Stimulated activated CD4-positive, alpha-beta T cell treated with anti-CD3 and anti-CD28 coated beads, Interleukin-1b, Interleukin-23, amount 100 ng/mL, for 4 hours (primary cell): ENCODE results near the gene KRTAP5-3.
"Not testable (repeated sequence)": the region's sequence is repeated elsewhere in the genome, so short reads cannot be mapped to it uniquely, and the experiment has no call there.

Source experiments
- DNase-seq, 2 donors: peaks; one replicate each; pipeline ENCODE4 v3.0.0-alpha.2; 2020; ENCODE audit warnings: low read depth in 2 of 2

Gene KRTAP5-3

DNA sequence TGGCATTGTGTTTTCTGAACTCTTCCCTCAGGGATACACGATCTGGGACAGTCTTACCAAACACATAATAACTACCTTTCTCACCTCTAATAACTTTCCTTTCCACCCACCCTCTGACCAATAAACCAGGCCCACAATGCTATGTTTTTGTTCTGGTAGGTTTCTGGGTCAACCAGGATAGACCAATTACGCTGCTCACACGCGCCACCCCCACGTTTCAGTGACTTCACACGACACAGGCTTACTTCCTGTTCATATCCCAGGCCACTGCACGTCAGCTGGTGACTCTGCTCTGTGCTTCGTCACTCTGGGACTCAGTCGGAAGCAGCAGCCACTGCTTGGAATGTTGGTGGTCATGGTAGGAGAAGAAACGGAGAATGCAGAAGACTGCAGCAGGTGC lies 11.2 kb upstream of the KRTAP5-3 start:
- no peak for DNase-seq

DNA sequence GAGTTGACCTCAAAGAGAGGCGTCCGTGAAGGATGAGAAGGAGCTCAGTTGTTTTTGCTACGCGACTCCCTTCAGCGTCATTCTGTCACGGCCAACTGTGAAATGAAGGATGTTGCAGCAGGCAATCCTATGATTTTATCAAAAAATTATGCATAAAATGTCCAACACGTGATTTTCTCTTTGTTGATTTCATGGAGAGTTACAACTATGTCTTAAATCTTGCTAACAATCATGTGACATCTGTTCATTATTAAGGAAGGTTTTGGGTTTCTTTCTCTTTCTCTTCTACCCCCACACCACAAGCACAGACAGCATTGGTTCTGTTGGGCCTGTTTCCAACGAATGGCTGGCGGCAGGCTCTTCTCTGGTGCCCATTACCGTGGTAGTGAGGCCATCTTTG lies 10.0 kb upstream of the KRTAP5-3 start:
- no peak for DNase-seq

GRCh38 chr11:1607901-1608300 lies 362 bp downstream of the KRTAP5-3 start:
- DNase-seq: not testable (repeated sequence)

DNA sequence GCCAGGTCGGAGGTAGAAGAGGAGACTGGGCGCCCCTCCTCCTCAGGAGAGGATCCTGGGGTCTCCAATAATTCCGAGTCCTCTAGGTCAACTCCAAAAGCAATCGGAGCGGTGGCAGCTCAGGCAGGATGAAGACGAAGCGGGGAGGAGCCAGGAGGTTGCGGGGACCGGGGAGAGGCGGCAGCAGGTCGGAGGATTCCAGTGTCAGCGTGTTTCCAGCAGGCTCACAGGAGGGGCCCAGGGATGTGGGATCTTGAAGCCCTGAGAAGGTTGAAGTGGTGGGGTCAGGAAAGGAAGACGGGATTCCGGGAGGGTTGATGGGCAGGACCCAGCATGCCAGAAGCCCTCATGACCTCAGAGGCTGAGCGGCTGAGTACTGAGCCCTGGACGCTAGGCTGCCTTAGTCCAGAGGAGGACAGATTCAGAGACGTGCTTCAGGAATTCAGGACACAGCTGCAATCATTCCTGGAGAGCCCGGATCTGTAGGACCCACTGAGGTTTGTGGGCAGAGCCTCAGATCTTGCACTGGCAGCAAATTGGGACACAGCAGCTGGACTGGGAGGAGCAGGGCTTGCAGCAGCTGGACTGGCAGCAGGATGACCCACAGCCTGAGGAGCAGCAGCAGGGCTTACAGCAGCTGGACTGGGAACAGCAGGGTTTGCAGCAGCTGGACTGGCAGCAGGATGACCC lies 962 bp downstream of the KRTAP5-3 start:
- DNase-seq: not testable (repeated sequence)

DNA sequence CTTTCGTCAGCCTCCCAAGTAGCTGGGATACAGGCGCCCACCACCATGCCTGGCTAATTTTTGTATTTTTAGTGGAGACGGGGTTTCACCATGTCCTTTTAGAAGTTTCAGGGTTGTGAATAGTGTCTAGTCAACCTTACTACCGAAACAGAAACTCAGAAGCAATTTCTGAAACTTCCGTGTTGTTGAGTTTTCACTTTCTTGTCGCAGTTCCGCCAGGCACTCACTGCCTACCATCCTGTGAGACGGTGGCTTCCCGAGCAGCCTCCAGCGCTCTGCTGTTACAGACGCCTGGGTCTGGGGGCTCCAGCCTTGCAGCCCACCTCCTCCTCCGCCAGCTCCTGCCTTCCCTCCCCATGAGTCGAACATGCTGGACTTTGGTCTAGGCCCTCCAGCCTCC lies 2.3 kb downstream of the KRTAP5-3 start:
- not testable (repeated sequence) for DNase-seq

- DNase-seq: no peak
Measured at GRCh38 chr11:1604711-1605110, 3.6 kb downstream of the KRTAP5-3 start.

DNA sequence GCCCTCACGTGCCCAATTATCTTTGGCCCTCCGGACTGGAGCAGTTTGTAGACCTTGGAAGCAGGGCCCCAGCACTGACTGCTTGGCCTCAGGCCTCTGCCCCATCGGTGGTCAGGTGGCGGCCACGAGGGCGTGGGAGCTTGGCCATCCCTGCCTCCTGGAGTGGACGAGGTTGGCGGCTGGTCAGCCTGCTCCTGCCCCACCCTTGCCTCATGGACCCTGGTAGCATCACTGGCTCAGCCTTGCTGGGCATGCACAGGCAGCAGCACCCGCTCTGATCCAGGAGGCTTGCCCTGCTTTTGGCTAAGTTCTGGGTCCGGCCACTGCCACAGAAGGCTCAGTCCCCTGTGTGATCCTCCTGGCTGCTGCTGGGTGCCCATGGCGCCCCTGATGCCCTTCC lies 4.1 kb downstream of the KRTAP5-3 start:
- DNase-seq: no peak

GRCh38 chr11:1603629-1604028 lies 4.6 kb downstream of the KRTAP5-3 start:
- DNase-seq: no peak

- DNase-seq: not testable (repeated sequence)
Measured at GRCh38 chr11:1601663-1602062, 6.6 kb downstream of the KRTAP5-3 start.

DNA sequence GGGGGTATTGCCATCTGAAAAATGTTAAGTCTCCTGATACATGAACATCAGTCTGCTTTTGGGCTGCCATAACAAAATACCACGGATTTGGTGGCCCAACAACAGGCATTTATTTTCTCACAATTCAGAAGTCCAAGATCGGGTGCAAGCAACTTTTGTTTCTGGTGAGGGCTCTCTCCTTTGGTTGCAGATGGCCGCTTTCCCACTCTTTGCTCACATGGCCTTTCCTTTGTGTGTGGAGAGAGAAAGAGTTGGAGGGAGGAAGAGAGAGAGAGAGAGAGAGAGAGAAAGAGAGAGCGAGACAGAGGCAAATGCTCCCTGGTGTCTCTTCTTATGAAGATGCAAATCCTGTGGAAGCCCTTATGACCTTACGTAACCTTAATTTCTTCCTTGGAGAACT lies 7.6 kb downstream of the KRTAP5-3 start:
- no peak for DNase-seq

GRCh38 chr11:1598816-1599215 lies 9.4 kb downstream of the KRTAP5-3 start:
- DNase-seq: no peak

DNA sequence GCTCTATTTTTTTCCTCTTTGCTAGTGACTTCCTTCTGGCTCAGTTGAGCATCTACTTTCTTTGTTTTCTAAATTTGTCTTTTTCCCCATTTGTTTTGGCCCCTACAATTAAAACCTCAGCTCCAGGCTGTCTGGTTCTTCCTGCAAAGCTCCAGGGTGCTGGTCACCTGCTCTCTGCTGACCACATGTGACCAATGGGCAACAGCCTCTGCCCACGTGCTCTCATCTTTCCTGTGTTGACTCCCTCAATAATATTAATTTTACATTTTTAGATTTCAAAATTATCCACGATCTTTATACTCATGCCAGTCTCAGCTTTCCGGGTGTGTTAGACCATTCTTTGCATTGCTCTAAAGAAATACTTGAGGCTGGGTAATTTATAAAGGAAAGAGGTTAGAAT lies 9.9 kb downstream of the KRTAP5-3 start:
- DNase-seq: not testable (repeated sequence)

DNA sequence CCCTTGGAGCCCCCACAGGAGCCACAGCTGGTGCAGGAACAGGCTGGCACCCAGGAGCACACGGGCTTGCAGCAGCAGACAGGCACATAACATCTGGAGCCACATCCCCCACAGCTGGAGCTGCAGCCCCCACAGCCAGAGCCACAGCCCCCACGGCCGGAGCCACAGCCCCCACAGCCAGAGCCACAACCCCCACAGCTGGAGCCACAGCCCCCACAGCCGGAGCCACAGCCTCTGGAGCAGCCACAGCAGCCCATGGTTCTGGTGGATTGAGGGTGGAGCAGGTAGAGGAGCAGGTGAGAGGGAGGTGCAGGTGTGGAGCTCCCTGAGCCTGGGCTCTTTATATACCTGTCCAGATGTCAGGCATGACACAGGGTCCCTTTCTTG lies 10.3 kb downstream of the KRTAP5-3 start, which contains the start of gene KRTAP5-2:
KRTAP5-2 (minus strand) TSS at position 301 of the 387 bp plus-strand sequence; CDS start at position 257, 44 bp downstream.
- no peak for DNase-seq

GRCh38 chr11:1597331-1597993 lies 10.8 kb downstream of the KRTAP5-3 start:
- no peak for DNase-seq

- not testable (repeated sequence) for DNase-seq
Measured at GRCh38 chr11:1596576-1597121, 11.6 kb downstream of the KRTAP5-3 start.

DNA sequence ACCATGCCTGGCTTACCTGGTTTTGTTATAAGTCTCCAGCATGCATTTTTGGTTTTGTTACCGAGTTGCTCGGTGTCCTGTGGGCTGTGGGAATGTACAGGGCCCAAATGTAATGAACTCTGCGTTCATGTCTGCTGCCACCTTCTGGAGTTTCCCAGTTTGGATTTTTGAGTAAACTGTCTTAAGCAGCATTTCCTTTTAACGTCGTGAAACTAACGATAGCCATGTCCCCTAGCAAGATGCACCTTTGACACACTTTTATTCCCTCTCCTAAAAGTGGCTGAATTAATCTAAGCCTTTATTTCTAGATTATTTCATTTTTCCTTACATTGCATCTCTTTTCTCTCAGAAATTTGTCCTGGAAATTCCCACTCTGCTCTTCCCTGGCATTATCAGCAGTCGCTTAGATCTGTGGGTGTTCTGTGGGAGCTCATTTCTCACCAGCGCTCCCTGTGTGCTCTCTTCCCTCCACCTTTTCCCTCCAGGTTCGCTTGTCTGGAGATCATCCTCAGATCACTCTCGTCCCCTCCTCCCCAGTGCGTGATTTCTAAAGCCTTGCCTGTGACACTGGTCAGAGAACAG lies 12.2 kb downstream of the KRTAP5-3 start:
- DNase-seq: not testable (repeated sequence)

DNA sequence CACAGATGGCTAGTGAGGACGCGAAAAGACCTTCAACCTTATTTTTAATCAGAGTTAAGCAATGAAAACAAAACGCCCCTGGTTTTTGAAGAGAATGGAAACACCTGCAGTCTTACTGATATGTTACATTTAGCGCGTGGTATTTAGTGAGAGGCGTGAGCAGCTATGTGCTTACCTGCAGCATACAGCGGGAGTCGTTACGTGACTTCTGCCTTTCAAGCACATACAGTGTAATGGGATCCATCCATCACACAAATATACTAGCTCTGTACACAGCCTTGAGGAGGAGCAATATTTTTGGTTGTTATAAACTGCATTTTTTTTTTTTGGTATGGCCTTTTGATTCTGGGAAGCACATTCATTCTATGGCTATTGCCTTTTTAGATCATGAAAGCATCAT lies 15.6 kb downstream of the KRTAP5-3 start:
- DNase-seq: no peak

DNA sequence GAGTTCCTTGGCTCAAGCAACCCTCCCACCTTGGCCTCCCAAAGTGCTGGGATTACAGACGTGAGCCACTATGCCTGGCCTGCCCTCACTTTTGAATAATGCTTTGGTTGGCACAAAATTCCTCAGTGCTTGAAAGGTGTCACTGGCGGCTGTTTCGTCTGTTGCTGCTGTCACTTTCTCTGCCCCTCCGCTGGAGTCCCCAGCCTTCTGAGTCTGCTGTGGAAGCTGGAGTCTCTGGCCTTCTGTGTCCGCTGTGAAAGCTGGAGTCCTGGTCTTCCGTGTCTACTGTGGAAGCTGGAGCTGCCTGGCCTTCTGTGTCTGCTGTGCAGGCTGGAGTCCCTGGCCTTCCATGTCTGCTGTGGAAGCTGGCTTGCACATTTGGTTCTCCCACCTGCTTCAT lies 18.3 kb downstream of the KRTAP5-3 start:
- no peak for DNase-seq

DNA sequence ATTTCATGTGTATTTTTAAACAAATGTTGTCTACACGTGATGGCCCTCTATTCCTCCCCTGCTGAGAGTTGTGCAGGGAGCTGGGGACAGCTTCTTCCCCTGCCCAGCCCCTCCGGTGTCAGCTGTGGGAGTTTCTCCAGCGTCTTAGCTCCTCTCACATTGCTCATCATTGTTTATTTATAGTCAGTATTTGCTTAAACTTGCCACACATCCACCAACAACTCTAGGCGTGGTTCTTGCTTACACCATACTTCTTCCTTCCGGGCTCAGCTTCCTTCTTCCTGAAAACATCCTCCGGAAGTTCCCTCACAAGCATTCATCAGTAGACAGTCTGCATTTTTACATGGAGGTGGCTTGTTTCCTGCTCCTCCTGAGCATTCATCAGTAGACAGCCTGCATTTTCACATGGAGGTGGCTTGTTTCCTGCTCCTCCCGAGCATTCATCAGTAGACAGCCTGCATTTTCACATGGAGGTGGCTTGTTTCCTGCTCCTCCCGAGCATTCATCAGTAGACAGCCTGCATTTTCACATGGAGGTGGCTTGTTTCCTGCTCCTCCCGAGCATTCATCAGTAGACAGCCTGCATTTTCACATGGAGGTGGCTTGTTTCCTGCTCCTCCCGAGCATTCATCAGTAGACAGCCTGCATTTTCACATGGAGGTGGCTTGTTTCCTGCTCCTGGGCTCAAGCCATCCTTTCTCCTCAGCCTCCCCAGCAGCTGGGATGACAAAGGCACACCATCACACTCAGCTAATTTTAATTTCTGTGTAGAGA lies 18.9 kb downstream of the KRTAP5-3 start:
- not testable (repeated sequence) for DNase-seq

GRCh38 chr11:1586699-1587098 lies 21.6 kb downstream of the KRTAP5-3 start:
- DNase-seq: no peak

GRCh38 chr11:1584661-1585370 lies 23.4 kb downstream of the KRTAP5-3 start, which contains the start of gene KRTAP5-1:
Gene KRTAP5-1, minus strand, starts transcription at chr11:1585283. Its CDS starts 34 bp downstream, at chr11:1585249.
- DNase-seq: not testable (repeated sequence)
